ENCODE measurements around the gene TMEM231. TPM values are rescaled to one million over a fixed set of nuclear protein-coding genes. Genes with fewer than 3 reads are reported as not detected.

The TMEM231 gene
- total and polyA plus RNA-seq, 2 donors (not counting 3 experiments of a cell fraction or from before 2014, with no cell fraction given), result 10.0 to 35.8 TPM

GRCh38 chr16:75503801-75504200 is 52.3 kb downstream of the TMEM231 start:
- no peak overlapping the region for H3K4me3 ChIP-seq (replicated peaks in 1 of 3; ENCODE audit: insufficient read depth in 1 of 3, low read depth in 1 of 3, low read length in 3 of 3)
- no peaks in the 10 kb centered on the region for H3K79me2 ChIP-seq (ENCODE audit: control insufficient read depth, insufficient read depth, low read length)
- no peak overlapping the region for H2AFZ ChIP-seq (ENCODE audit: low read depth, low read length)
- H3K4me1 ChIP-seq (ENCODE audit: control insufficient read depth, extremely low read depth, insufficient read depth, low read length), result peaks cover 6% of the 10 kb centered on the region
- H3K4me2 ChIP-seq (ENCODE audit: insufficient read depth, low read length), result no peak overlapping the region
- no peak overlapping the region for H3K9ac ChIP-seq (replicated peaks; ENCODE audit: extremely low read depth, insufficient read depth, low read length)
- ChIA-PET POLR2A (no interaction called here), CTCF (interaction anchor here (2.3 kb wide), 1 partner anchor 13 kb away, joined by 8 read pairs; no protein-coding TSS in a partner anchor)
- H3K27me3 ChIP-seq (ENCODE audit: control insufficient read depth in 2 of 2, insufficient read depth in 2 of 2, low read length in 2 of 2), result no peaks in the 10 kb centered on the region
- H3K36me3 ChIP-seq (ENCODE audit: control insufficient read depth in 2 of 2, extremely low read depth in 1 of 2, insufficient read depth in 2 of 2, low read length in 2 of 2), result no peaks in the 10 kb centered on the region
- intact Hi-C loops (cut with micrococcal nuclease), result no loop called here
- no peaks in the 10 kb centered on the region for H3K9me1 ChIP-seq (replicated peaks; ENCODE audit: control insufficient read depth, extremely low read depth, insufficient read depth, low read length)
- BruUV-seq (replicated peaks), result no TSS peak
- no peak overlapping the region for H3K27ac ChIP-seq (ENCODE audit: insufficient read depth, low read depth, low read length)
- TF ChIP-seq EZH2 (IDR thresholded peaks at IDR 0.05; ENCODE audit: borderline replicate concordance, low read depth, low read length, severe bottlenecking), result no peak
- no peak for TF ChIP-seq GATA2 (IDR thresholded peaks at IDR 0.05; ENCODE audit: insufficient read depth, insufficient read length, low read depth, low read length)
- no peak for TF ChIP-seq FOS (IDR thresholded peaks at IDR 0.05; ENCODE audit: borderline replicate concordance, insufficient read depth, low read length)
- no peak for TF ChIP-seq POLR2AphosphoS5 (IDR thresholded peaks at IDR 0.05; ENCODE audit: insufficient read depth, low read depth, low read length)
- no peak for TF ChIP-seq JUN (IDR thresholded peaks at IDR 0.05; ENCODE audit: borderline replicate concordance, insufficient read depth, insufficient read length, low read depth)
- no peak for TF ChIP-seq CTCF (IDR thresholded peaks at IDR 0.05; ENCODE audit: extremely low read depth in 1 of 2, insufficient read depth in 1 of 2, low read depth in 1 of 2, low read length in 2 of 2)
- H4K20me1 ChIP-seq (replicated peaks; ENCODE audit: control insufficient read depth, extremely low read depth, insufficient read depth, low read length), result no peaks in the 10 kb centered on the region
- dilution Hi-C loops (cut with MboI; ENCODE audit: extremely low pct_ligation_motif_present, low sequenced_read_pairs), result no loop called here
- DNase-seq (ENCODE audit: low read depth, low spot score) (no peak), FAIRE-seq (no peak)
- no peaks in the 10 kb centered on the region for H3K9me3 ChIP-seq (replicated peaks; ENCODE audit: control insufficient read depth, insufficient read depth, low read length)
